IPS DF 6.9 (cell line): ENCODE measurements around the gene ZNF385D.

Experiments used
- DNase-seq: peaks from one replicate; pipeline ENCODE4 v3.0.0-alpha.2; 2013; ENCODE audit warnings: low read depth, low spot score
- H3K27ac ChIP-seq: one replicate; pipeline ENCODE4 v1.5.1; 2013; ENCODE audit warnings: low read length, control low read depth
- H3K27me3 ChIP-seq: 2 replicates; pipeline ENCODE4 v1.6.1; 2013; ENCODE audit warnings: mild to moderate bottlenecking, low read length; ENCODE audit not compliant: control insufficient read depth, insufficient read depth
- H3K36me3 ChIP-seq: 2 replicates; pipeline ENCODE4 v1.6.1; 2013; ENCODE audit warnings: low read length; ENCODE audit not compliant: control insufficient read depth, insufficient read depth
- H3K4me1 ChIP-seq: 2 replicates; pipeline ENCODE4 v1.6.1; 2013; ENCODE audit warnings: low read length; ENCODE audit not compliant: control insufficient read depth, insufficient read depth
- H3K4me3 ChIP-seq: 2 replicates; pipeline ENCODE4 v1.5.1; 2013; ENCODE audit warnings: mild to moderate bottlenecking, low read length
- H3K9me3 ChIP-seq: 2 replicates; pipeline ENCODE4 v1.6.1; 2013; ENCODE audit warnings: low read length, inconsistent platforms; ENCODE audit not compliant: control insufficient read depth, insufficient read depth
- WGBS: extraction: QIAGEN DNeasy Blood & Tissue Kit; methylation state at CpG from one replicate; pipeline ENCODE4 v1.1.7; 2013; ENCODE audit warnings: mixed read lengths, missing lambda C conversion rate; ENCODE audit not compliant: insufficient read length, insufficient coverage; 5-methylcytosine and 5-hydroxymethylcytosine counted together

The ZNF385D gene

GRCh38 chr3:21526461-21526860, 224.5 kb downstream of the ZNF385D start:
- DNase-seq = no peak

GRCh38 chr3:21524133-21524532, 226.9 kb downstream of the ZNF385D start:
- no peaks in the 10 kb centered on the region for H3K27me3 ChIP-seq
- no peak for DNase-seq
- WGBS = no CpG with 5 or more reads among the region's 2 CpGs
- H3K4me1 ChIP-seq = no peaks in the 10 kb centered on the region
- no peak overlapping the region for H3K4me3 ChIP-seq
- no peaks in the 10 kb centered on the region for H3K9me3 ChIP-seq
- no peaks in the 10 kb centered on the region for H3K36me3 ChIP-seq
- no peak overlapping the region for H3K27ac ChIP-seq

More at GRCh38 chr3:21526461-21526860, 224.5 kb downstream of the ZNF385D start:
- H3K4me1 ChIP-seq = no peaks in the 10 kb centered on the region
- H3K27me3 ChIP-seq = no peaks in the 10 kb centered on the region
- H3K27ac ChIP-seq = no peak overlapping the region
- H3K9me3 ChIP-seq = no peaks in the 10 kb centered on the region
- no peak overlapping the region for H3K4me3 ChIP-seq
- no CpG with 5 or more reads among the region's 4 CpGs for WGBS
- no peaks in the 10 kb centered on the region for H3K36me3 ChIP-seq

- WGBS = no CpG with 5 or more reads among the region's 4 CpGs
These were observed 230.7 kb downstream of the ZNF385D start for GRCh38 chr3:21520106-21520963.

DNA sequence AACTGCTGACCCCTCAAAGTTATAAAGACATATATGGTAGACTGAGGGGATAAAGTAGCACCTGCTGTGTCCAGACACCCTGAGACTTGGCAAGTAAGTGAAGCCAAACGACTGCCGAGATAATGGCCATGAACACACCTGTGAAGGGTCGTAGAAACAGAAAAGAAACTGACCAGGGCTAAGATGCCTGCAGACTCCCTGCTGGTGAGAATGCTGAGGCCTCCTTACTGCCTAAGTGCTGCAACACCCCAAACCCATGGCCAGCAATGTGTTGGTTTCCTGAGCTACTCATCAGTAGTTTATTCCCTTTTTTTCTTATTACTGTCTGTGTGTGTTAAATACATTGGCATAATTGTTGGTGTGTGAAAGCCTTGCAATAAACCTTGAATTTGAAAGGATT, 233.8 kb downstream of the ZNF385D start:
- Histone ChIP-seq H3K4me3 (no peak overlapping the region), H3K4me1 (no peaks in the 10 kb centered on the region; the same call in 1 of the 2 replicates), H3K36me3 (no peaks in the 10 kb centered on the region), H3K27ac (no peak overlapping the region), H3K9me3 (no peaks in the 10 kb centered on the region), H3K27me3 (no peaks in the 10 kb centered on the region)
- no peak for DNase-seq
- whole genome bisulfite sequencing = no CpG with 5 or more reads among the region's 3 CpGs

More at GRCh38 chr3:21520106-21520963, 230.7 kb downstream of the ZNF385D start:
- H3K9me3 ChIP-seq = no peaks in the 10 kb centered on the region
- H3K36me3 ChIP-seq = no peaks in the 10 kb centered on the region
- H3K4me3 ChIP-seq = no peak overlapping the region
- no peaks in the 10 kb centered on the region for H3K27me3 ChIP-seq
- no peak overlapping the region for H3K27ac ChIP-seq
- no peaks in the 10 kb centered on the region; the same call in 1 of the 2 replicates for H3K4me1 ChIP-seq
- no peak for DNase-seq

DNA sequence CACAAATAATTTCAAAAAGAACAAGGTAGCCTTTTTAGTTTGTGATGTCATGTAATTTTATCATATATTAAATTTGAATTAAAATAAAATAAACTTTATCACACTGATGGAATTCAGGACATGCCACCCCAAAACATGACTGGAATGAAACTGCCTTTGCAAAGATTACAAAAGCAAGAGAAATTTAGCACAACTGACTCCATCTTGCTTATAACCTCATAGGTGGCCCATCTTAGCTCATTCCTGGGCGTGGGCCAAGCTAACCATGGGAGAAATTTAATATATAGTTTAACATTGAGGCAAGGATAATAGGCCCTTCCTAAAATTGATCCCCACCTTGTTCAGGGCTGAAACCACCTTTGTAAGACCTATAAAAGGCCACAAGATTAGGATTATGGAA, 235.6 kb downstream of the ZNF385D start:
- Histone ChIP-seq H3K9me3 (no peaks in the 10 kb centered on the region), H3K4me3 (no peak overlapping the region), H3K27me3 (no peaks in the 10 kb centered on the region), H3K36me3 (no peaks in the 10 kb centered on the region), H3K27ac (no peak overlapping the region), H3K4me1 (no peaks in the 10 kb centered on the region; the same call in 1 of the 2 replicates)
- WGBS = no CpG with 5 or more reads among the region's 1 CpG
- DNase-seq = no peak

- DNase-seq = no peak
- WGBS = no CpG with 5 or more reads among the region's 5 CpGs
- Histone ChIP-seq H3K4me1 (no peaks in the 10 kb centered on the region), H3K27me3 (no peaks in the 10 kb centered on the region), H3K9me3 (no peaks in the 10 kb centered on the region), H3K4me3 (no peak overlapping the region), H3K36me3 (no peaks in the 10 kb centered on the region), H3K27ac (no peak overlapping the region)
These were observed 241.1 kb downstream of the ZNF385D start for GRCh38 chr3:21509731-21510470.

DNA sequence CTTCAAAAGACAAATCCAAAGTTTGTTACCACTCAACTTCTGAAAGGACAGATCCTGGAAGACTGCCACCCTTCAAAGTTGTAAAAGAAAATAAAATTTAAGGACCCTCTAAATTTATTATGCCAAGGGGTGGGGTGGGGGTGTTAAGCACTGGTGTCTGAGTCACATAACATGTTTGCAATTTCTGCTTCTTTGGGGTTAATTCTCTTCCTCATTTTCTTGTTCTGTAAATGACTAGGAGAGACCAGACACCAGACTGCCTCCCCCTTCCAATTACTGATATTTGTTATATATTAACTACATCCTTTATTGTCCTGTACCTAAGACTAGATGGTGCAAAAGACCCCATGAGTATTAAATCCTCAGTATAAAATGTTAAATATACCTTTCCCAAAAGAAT, 242.8 kb downstream of the ZNF385D start:
- Histone ChIP-seq H3K27ac (no peak overlapping the region), H3K4me1 (no peaks in the 10 kb centered on the region), H3K4me3 (no peak overlapping the region), H3K9me3 (no peaks in the 10 kb centered on the region), H3K36me3 (no peaks in the 10 kb centered on the region), H3K27me3 (no peaks in the 10 kb centered on the region)
- DNase-seq = no peak

GRCh38 chr3:21505711-21506460, 245.1 kb downstream of the ZNF385D start:
- no peaks in the 10 kb centered on the region for H3K36me3 ChIP-seq
- H3K9me3 ChIP-seq = no peaks in the 10 kb centered on the region
- WGBS = no CpG with 5 or more reads among the region's 4 CpGs
- no peaks in the 10 kb centered on the region for H3K27me3 ChIP-seq
- H3K27ac ChIP-seq = no peak overlapping the region
- no peaks in the 10 kb centered on the region for H3K4me1 ChIP-seq
- no peak overlapping the region for H3K4me3 ChIP-seq
- DNase-seq = no peak

- no CpG with 5 or more reads among the region's 1 CpG for WGBS
- no peak overlapping the region for H3K27ac ChIP-seq
- H3K36me3 ChIP-seq = no peaks in the 10 kb centered on the region
- no peak overlapping the region for H3K4me3 ChIP-seq
- no peaks in the 10 kb centered on the region for H3K4me1 ChIP-seq
- H3K9me3 ChIP-seq = no peaks in the 10 kb centered on the region
- no peaks in the 10 kb centered on the region for H3K27me3 ChIP-seq
- DNase-seq = no peak
These were observed 248.4 kb downstream of the ZNF385D start for GRCh38 chr3:21502656-21503055.

DNA sequence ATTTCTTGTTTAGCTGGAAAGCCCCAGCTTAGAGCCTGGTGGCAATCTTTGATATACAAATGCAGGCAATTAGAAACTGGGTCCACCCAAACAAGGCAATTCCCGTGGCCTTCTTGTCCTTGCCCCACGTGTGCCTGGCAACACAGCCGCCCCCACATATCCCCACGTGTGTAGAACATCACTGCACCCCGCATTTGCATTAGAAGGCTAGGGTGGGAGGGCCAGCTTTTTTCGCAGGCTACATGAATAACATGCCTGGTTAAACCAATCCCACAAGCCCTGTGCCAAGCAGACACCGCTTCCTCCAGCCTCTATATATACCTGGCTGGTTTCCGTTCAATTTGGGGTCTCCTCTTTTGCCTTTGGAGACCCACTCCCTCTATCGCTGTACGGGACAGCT, 250.2 kb downstream of the ZNF385D start:
- no peaks in the 10 kb centered on the region for H3K27me3 ChIP-seq
- H3K9me3 ChIP-seq = no peaks in the 10 kb centered on the region
- no peak overlapping the region for H3K4me3 ChIP-seq
- no peak for DNase-seq
- WGBS = no CpG with 5 or more reads among the region's 10 CpGs
- H3K4me1 ChIP-seq = no peaks in the 10 kb centered on the region
- H3K36me3 ChIP-seq = no peaks in the 10 kb centered on the region
- H3K27ac ChIP-seq = no peak overlapping the region
